SU-DHL-6 (cell line): ENCODE results near the gene DNMBP.

ENCODE experiments used
- CTCF ChIP-seq: fragments of 200-600 bp; sonication (generic); IDR thresholded peaks from one replicate; pipeline ENCODE4 v1.5.1; 2017; ENCODE audit warnings: antibody characterized with exemption, mild to moderate bottlenecking, low read length, moderate library complexity; ENCODE audit not compliant: insufficient read depth, poor library complexity, severe bottlenecking
- EZH2phosphoT487 ChIP-seq: fragments of 200-600 bp; sonication (generic), shearing (Covaris generic); conservative IDR thresholded peaks from 2 replicates; pipeline ENCODE4 v1.6.1; 2018; ENCODE audit warnings: mild to moderate bottlenecking, antibody characterized with exemption, low read length, moderate library complexity, mixed read lengths

GRCh38 chr10:100037758-100038315 is 28.1 kb upstream of the DNMBP start:
- no peak for TF ChIP-seq CTCF
- no peak for TF ChIP-seq EZH2phosphoT487
